Subcutaneous adipose tissue (tissue), 4 donors: Measurements from ENCODE around the gene RS1. TPM values are rescaled to one million over a fixed set of nuclear protein-coding genes. Genes with fewer than 3 reads are reported as not detected.

Experiments
- CTCF ChIP-seq: fragments of 450-650 bp; IDR thresholded peaks from one replicate; pipeline ENCODE4 v1.5.1; 2016; ENCODE audit warnings: low read depth, mild to moderate bottlenecking, control low read depth, antibody characterized with exemption, moderate library complexity
- total RNA-seq, 4 donors: library from RNA; depleted of rRNA; stranded (reverse); fragments of >200 nt; gene quantifications; one replicate each; pipeline ENCODE4 v1.1.0, GENCODE V29; 2016

The RS1 gene
- total RNA-seq, result under 1 TPM in 1 of 4 donors, not detected in 3; 0.16 TPM

GRCh38 chrX:18672008-18672407, at the start of gene RS1:
RS1 (minus strand) TSS chrX:18672108; CDS start chrX:18672068, 40 bp downstream.
- TF ChIP-seq CTCF, result no peak

GRCh38 chrX:18719852-18720251, 47.9 kb upstream of the RS1 start:
- TF ChIP-seq CTCF, result no peak

GRCh38 chrX:18714910-18715309, 43.0 kb upstream of the RS1 start:
- TF ChIP-seq CTCF, result no peak

GRCh38 chrX:18709833-18710232, 37.9 kb upstream of the RS1 start:
- no peak for TF ChIP-seq CTCF

- no peak for TF ChIP-seq CTCF
Measured at GRCh38 chrX:18707426-18708049, 35.6 kb upstream of the RS1 start, which contains the start of gene PPEF1. PPEF1 (plus strand) TSS chrX:18707645; CDS start chrX:18707781, 136 bp downstream.

- no peak for TF ChIP-seq CTCF
Measured at GRCh38 chrX:18702362-18703195, 30.7 kb upstream of the RS1 start.

- no peak for TF ChIP-seq CTCF
Measured at GRCh38 chrX:18701621-18702361, 29.9 kb upstream of the RS1 start.
